Measurements from ENCODE around the gene CAPN13. TPM values are rescaled to one million over a fixed set of nuclear protein-coding genes. Genes with fewer than 3 reads are reported as not detected.

Gene CAPN13
- polyA plus RNA-seq, 1 donor (not counting 4 experiments of a cell fraction or from before 2014, with no cell fraction given) = not detected

DNA sequence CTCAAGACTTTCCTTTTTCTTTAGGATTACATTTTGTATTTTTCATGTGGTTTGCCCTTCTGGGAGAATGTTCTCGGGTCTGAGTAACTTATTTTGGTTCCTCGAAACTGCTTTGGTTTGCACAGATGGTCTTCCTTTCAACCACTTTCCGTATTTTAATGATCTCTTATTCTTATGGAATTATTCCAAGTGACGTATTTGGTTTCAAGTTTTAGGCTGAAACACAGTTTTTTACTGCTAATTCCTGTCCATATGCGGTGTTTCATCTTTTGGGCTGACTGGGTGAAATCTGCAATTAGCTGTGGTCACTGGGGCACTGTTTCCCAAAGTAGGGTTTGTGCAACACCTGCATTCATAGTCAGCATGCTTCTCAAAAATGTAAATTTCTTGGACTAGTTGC, 122.7 kb downstream of the CAPN13 start:
- Histone ChIP-seq H3K79me2 (ENCODE audit: control insufficient read depth, insufficient read depth, low read length) (no peaks in the 10 kb centered on the region), H3K9ac (ENCODE audit: control insufficient read depth, extremely low read depth, insufficient read depth, low read length) (no peak overlapping the region), H3K4me2 (ENCODE audit: control insufficient read depth, extremely low read depth, insufficient read depth, low read depth, low read length) (no peak overlapping the region), H3K9me1 (ENCODE audit: control insufficient read depth, extremely low read depth, insufficient read depth, low read length) (no peaks in the 10 kb centered on the region), H2AFZ (ENCODE audit: control insufficient read depth, low read length) (no peak overlapping the region), H3K4me3 (ENCODE audit: control insufficient read depth in 2 of 3, extremely low read depth in 1 of 3, insufficient read depth in 2 of 3, low read depth in 1 of 3, low read length in 3 of 3) (no peak overlapping the region), H4K20me1 (ENCODE audit: control insufficient read depth, extremely low read depth, insufficient read depth, low read length) (no peaks in the 10 kb centered on the region), H3K9me3 (ENCODE audit: control insufficient read depth, low read depth, low read length) (no peaks in the 10 kb centered on the region), H3K36me3 (ENCODE audit: control insufficient read depth in 2 of 2, extremely low read depth in 1 of 2, insufficient read depth in 2 of 2, low read length in 2 of 2) (no peaks in the 10 kb centered on the region), H3K4me1 (ENCODE audit: control insufficient read depth, extremely low read depth, insufficient read depth, low read length) (no peaks in the 10 kb centered on the region), H3K27ac (ENCODE audit: control insufficient read depth, insufficient read depth, low read length) (no peak overlapping the region), H3K27me3 (ENCODE audit: control insufficient read depth, extremely low read depth, insufficient read depth, low read length) (no peaks in the 10 kb centered on the region)
- dilution Hi-C loops (cut with MboI; ENCODE audit: extremely low pct_ligation_motif_present, low sequenced_read_pairs) = no loop called here
- TF ChIP-seq, protein P1, sequence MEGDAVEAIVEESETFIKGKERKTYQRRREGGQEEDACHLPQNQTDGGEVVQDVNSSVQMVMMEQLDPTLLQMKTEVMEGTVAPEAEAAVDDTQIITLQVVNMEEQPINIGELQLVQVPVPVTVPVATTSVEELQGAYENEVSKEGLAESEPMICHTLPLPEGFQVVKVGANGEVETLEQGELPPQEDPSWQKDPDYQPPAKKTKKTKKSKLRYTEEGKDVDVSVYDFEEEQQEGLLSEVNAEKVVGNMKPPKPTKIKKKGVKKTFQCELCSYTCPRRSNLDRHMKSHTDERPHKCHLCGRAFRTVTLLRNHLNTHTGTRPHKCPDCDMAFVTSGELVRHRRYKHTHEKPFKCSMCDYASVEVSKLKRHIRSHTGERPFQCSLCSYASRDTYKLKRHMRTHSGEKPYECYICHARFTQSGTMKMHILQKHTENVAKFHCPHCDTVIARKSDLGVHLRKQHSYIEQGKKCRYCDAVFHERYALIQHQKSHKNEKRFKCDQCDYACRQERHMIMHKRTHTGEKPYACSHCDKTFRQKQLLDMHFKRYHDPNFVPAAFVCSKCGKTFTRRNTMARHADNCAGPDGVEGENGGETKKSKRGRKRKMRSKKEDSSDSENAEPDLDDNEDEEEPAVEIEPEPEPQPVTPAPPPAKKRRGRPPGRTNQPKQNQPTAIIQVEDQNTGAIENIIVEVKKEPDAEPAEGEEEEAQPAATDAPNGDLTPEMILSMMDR (optimal IDR thresholded peaks at IDR 0.05 in 1 of 3, IDR thresholded peaks at IDR 0.05 in 1 of 3, conservative IDR thresholded peaks at IDR 0.05 in 1 of 3; ENCODE audit: extremely low read depth in 1 of 3, insufficient read depth in 2 of 3, low read length in 3 of 3) = no peak
- no peak for TF ChIP-seq EZH2 (IDR thresholded peaks at IDR 0.05; ENCODE audit: low read length)
- FAIRE-seq (no peak), DNase-seq (ENCODE audit: low read depth, low spot score) (no peak)

DNA sequence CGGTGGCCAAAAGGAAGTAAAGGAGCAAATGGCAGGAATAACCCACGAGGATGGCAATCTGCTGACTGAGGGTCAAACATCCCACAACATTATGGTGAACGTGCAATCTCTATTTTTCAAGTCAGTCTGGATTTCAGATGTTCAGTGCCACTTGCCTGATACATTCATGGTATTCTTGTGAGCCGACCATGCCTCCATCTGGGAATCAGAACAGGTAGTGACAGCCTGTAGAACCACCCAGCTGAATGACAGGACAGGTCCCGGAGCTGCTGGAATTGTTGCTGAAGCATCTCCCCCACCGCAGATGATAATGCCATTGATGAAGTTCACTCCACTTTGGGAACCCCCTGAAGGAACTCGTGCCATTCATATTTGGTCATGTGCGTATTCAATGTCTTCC, 123.2 kb downstream of the CAPN13 start:
- Histone ChIP-seq H3K27ac (ENCODE audit: control insufficient read depth, insufficient read depth, low read length) (no peak overlapping the region), H3K79me2 (ENCODE audit: control insufficient read depth, insufficient read depth, low read length) (no peaks in the 10 kb centered on the region), H3K4me1 (ENCODE audit: control insufficient read depth, extremely low read depth, insufficient read depth, low read length) (no peaks in the 10 kb centered on the region), H2AFZ (ENCODE audit: control insufficient read depth, low read length) (no peak overlapping the region), H3K9me1 (ENCODE audit: control insufficient read depth, extremely low read depth, insufficient read depth, low read length) (no peaks in the 10 kb centered on the region), H3K9ac (ENCODE audit: control insufficient read depth, extremely low read depth, insufficient read depth, low read length) (no peak overlapping the region), H4K20me1 (ENCODE audit: control insufficient read depth, extremely low read depth, insufficient read depth, low read length) (no peaks in the 10 kb centered on the region), H3K4me3 (ENCODE audit: control insufficient read depth in 2 of 3, extremely low read depth in 1 of 3, insufficient read depth in 2 of 3, low read depth in 1 of 3, low read length in 3 of 3) (no peak overlapping the region), H3K4me2 (ENCODE audit: control insufficient read depth, extremely low read depth, insufficient read depth, low read depth, low read length) (no peak overlapping the region), H3K27me3 (ENCODE audit: control insufficient read depth, extremely low read depth, insufficient read depth, low read length) (no peaks in the 10 kb centered on the region), H3K36me3 (ENCODE audit: control insufficient read depth in 2 of 2, extremely low read depth in 1 of 2, insufficient read depth in 2 of 2, low read length in 2 of 2) (no peaks in the 10 kb centered on the region), H3K9me3 (ENCODE audit: control insufficient read depth, low read depth, low read length) (no peaks in the 10 kb centered on the region)
- TF ChIP-seq EZH2 (IDR thresholded peaks at IDR 0.05; ENCODE audit: low read length) = no peak
- TF ChIP-seq, protein P1 (optimal IDR thresholded peaks at IDR 0.05 in 1 of 3, IDR thresholded peaks at IDR 0.05 in 1 of 3, conservative IDR thresholded peaks at IDR 0.05 in 1 of 3; ENCODE audit: extremely low read depth in 1 of 3, insufficient read depth in 2 of 3, low read length in 3 of 3) = no peak
- dilution Hi-C loops (cut with MboI; ENCODE audit: extremely low pct_ligation_motif_present, low sequenced_read_pairs) = no loop called here
- DNase-seq (ENCODE audit: low read depth, low spot score) (no peak), FAIRE-seq (no peak)

Measured in keratinocyte (primary cell).